Skeletal muscle satellite cell (primary cell): ENCODE measurements around the gene SOAT2. TPM values are rescaled to one million over a fixed set of nuclear protein-coding genes. Genes with fewer than 3 reads are reported as not detected.

Experiments
- H3K27me3 ChIP-seq: 2 replicates; pipeline ENCODE4 v1.7.0; 2013; ENCODE audit warnings: low read length; ENCODE audit not compliant: control insufficient read depth, insufficient read depth
- H3K36me3 ChIP-seq: 2 replicates; pipeline ENCODE4 v1.7.0; 2013; ENCODE audit warnings: mild to moderate bottlenecking, control low read depth, low read length; ENCODE audit not compliant: insufficient read depth
- H3K4me1 ChIP-seq: 2 replicates; pipeline ENCODE4 v1.7.0; 2013; ENCODE audit warnings: low read length; ENCODE audit not compliant: control insufficient read depth, insufficient read depth
- H3K4me2 ChIP-seq: 2 replicates; pipeline ENCODE4 v1.7.0; 2013; ENCODE audit warnings: mild to moderate bottlenecking, low read length
- H3K4me3 ChIP-seq: 2 replicates; pipeline ENCODE4 v1.7.0; 2013; ENCODE audit warnings: low read length
- H3K9ac ChIP-seq: 2 replicates; pipeline ENCODE4 v1.7.0; 2013; ENCODE audit warnings: mild to moderate bottlenecking, low read depth, low read length, moderate library complexity
- H3K9me3 ChIP-seq: replicated peaks from 2 replicates; pipeline ENCODE4 v1.7.0; 2013; ENCODE audit warnings: mild to moderate bottlenecking, control low read depth, low read length
- total RNA-seq: library from RNA; depleted of rRNA; stranded (reverse); fragments of >200 nt; gene quantifications from 2 replicates; pipeline ENCODE4 v1.2.3, GENCODE V29; 2012; rRNA removed

SOAT2 gene
- total RNA-seq = 0.44 TPM in 1 of 2 replicates, not detected in the other

- H3K9me3 ChIP-seq = no peaks in the 10 kb centered on the region
- H3K4me1 ChIP-seq = peaks cover 15% of the 10 kb centered on the region
- H3K4me2 ChIP-seq = no peak within 1 kb of the TSS
- no peak within 1 kb of the TSS for H3K9ac ChIP-seq
- H3K36me3 ChIP-seq = peaks cover 17% of the 10 kb centered on the region
- H3K27me3 ChIP-seq = no peaks in the 10 kb centered on the region
- H3K4me3 ChIP-seq = no peak within 1 kb of the TSS
These were observed at the start of gene SOAT2 for GRCh38 chr12:53102883-53103807. SOAT2 (plus strand) TSS chr12:53103486; CDS start chr12:53103578, 92 bp downstream.

- peak overlapping the region; percentile 27 for H3K9ac ChIP-seq
- H3K9me3 ChIP-seq = no peaks in the 10 kb centered on the region
- no peaks in the 10 kb centered on the region for H3K27me3 ChIP-seq
- peak overlapping the region; percentile 61 for H3K4me3 ChIP-seq
- H3K4me1 ChIP-seq = peaks cover 58% of the 10 kb centered on the region
- peaks cover 54% of the 10 kb centered on the region for H3K36me3 ChIP-seq
- peak overlapping the region; percentile 98 for H3K4me2 ChIP-seq
These were observed 49.0 kb upstream of the SOAT2 start for GRCh38 chr12:53054112-53054878.

GRCh38 chr12:53055471-53056266, 47.6 kb upstream of the SOAT2 start:
- H3K4me2 ChIP-seq = no peak overlapping the region
- H3K9ac ChIP-seq = no peak overlapping the region
- H3K36me3 ChIP-seq = peaks cover 68% of the 10 kb centered on the region
- no peak overlapping the region for H3K4me3 ChIP-seq
- H3K4me1 ChIP-seq = peaks cover 48% of the 10 kb centered on the region
- no peaks in the 10 kb centered on the region for H3K27me3 ChIP-seq
- H3K9me3 ChIP-seq = no peaks in the 10 kb centered on the region

- no peak overlapping the region for H3K4me3 ChIP-seq
- H3K36me3 ChIP-seq = peaks cover 74% of the 10 kb centered on the region
- no peak overlapping the region for H3K9ac ChIP-seq
- peaks cover 43% of the 10 kb centered on the region for H3K4me1 ChIP-seq
- no peaks in the 10 kb centered on the region for H3K27me3 ChIP-seq
- no peaks in the 10 kb centered on the region for H3K9me3 ChIP-seq
- no peak overlapping the region for H3K4me2 ChIP-seq
These were observed 47.0 kb upstream of the SOAT2 start for GRCh38 chr12:53056296-53056695.

GRCh38 chr12:53056901-53057300, 46.4 kb upstream of the SOAT2 start:
- H3K36me3 ChIP-seq = peaks cover 74% of the 10 kb centered on the region
- H3K9ac ChIP-seq = no peak overlapping the region
- H3K4me2 ChIP-seq = no peak overlapping the region
- H3K27me3 ChIP-seq = no peaks in the 10 kb centered on the region
- peaks cover 42% of the 10 kb centered on the region for H3K4me1 ChIP-seq
- H3K9me3 ChIP-seq = no peaks in the 10 kb centered on the region
- no peak overlapping the region for H3K4me3 ChIP-seq

GRCh38 chr12:53057816-53058500, 45.3 kb upstream of the SOAT2 start:
- Histone ChIP-seq H3K4me1 (peaks cover 43% of the 10 kb centered on the region), H3K9ac (no peak overlapping the region), H3K27me3 (no peaks in the 10 kb centered on the region), H3K9me3 (no peaks in the 10 kb centered on the region), H3K36me3 (peaks cover 85% of the 10 kb centered on the region), H3K4me3 (no peak overlapping the region), H3K4me2 (no peak overlapping the region)

GRCh38 chr12:53058674-53059433, 44.4 kb upstream of the SOAT2 start:
- Histone ChIP-seq H3K9me3 (no peaks in the 10 kb centered on the region), H3K4me2 (no peak overlapping the region)

GRCh38 chr12:53059434-53060063, 43.7 kb upstream of the SOAT2 start:
- no peaks in the 10 kb centered on the region for H3K27me3 ChIP-seq
- peaks cover 41% of the 10 kb centered on the region for H3K4me1 ChIP-seq
- H3K36me3 ChIP-seq = peaks cover 86% of the 10 kb centered on the region
- H3K9ac ChIP-seq = no peak overlapping the region
- no peak overlapping the region for H3K4me3 ChIP-seq
- H3K4me2 ChIP-seq = no peak overlapping the region
- H3K9me3 ChIP-seq = no peaks in the 10 kb centered on the region

More at GRCh38 chr12:53058674-53059433, 44.4 kb upstream of the SOAT2 start:
- no peak overlapping the region for H3K9ac ChIP-seq
- H3K36me3 ChIP-seq = peaks cover 85% of the 10 kb centered on the region
- peaks cover 41% of the 10 kb centered on the region for H3K4me1 ChIP-seq
- H3K4me3 ChIP-seq = no peak overlapping the region
- H3K27me3 ChIP-seq = no peaks in the 10 kb centered on the region

- peaks cover 89% of the 10 kb centered on the region for H3K36me3 ChIP-seq
- no peaks in the 10 kb centered on the region for H3K9me3 ChIP-seq
- no peak overlapping the region for H3K4me2 ChIP-seq
- H3K27me3 ChIP-seq = no peaks in the 10 kb centered on the region
- H3K9ac ChIP-seq = no peak overlapping the region
- H3K4me1 ChIP-seq = peaks cover 41% of the 10 kb centered on the region
- no peak overlapping the region for H3K4me3 ChIP-seq
These were observed 43.1 kb upstream of the SOAT2 start for GRCh38 chr12:53060064-53060720.
